H54 (cell line): ENCODE measurements around the gene ATP1B3.

ENCODE experiments used
- DNase-seq: peaks from one replicate; pipeline ENCODE4 v3.0.0; 2011; ENCODE audit warnings: low spot score, mixed read lengths; ENCODE audit not compliant: insufficient read length
- FAIRE-seq: peaks from 3 replicates; lab custom pipeline; 2011; peaks lifted over from hg19 to GRCh38; lab: Jason Lieb, UNC
- POLR2A ChIP-seq: IDR thresholded peaks from 2 replicates; pipeline ENCODE4 v1.6.1; 2011; ENCODE audit warnings: low read depth, mild to moderate bottlenecking, low read length

Gene ATP1B3

DNA sequence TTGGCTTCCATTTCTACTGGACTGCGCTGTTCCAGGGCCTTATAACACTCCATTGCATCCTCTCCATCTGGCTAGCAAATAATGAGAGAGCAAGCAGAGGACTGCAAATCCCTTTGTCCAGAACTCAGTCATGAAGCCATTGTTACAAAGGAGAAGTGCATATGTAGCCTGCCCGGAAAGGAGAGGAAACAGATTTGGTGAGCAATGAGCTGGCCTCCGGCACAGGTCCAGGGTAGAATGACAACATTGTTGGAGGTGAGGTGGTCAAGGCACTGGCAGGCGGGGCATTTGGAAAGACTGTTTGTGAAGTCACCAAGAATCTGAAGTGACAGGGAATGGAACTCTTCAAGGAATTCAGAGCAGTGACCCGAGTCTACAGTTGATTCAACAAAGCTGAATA lies 25.0 kb upstream of the ATP1B3 start:
- DNase-seq (no peak), FAIRE-seq (no peak)
- no peak for TF ChIP-seq POLR2A

DNA sequence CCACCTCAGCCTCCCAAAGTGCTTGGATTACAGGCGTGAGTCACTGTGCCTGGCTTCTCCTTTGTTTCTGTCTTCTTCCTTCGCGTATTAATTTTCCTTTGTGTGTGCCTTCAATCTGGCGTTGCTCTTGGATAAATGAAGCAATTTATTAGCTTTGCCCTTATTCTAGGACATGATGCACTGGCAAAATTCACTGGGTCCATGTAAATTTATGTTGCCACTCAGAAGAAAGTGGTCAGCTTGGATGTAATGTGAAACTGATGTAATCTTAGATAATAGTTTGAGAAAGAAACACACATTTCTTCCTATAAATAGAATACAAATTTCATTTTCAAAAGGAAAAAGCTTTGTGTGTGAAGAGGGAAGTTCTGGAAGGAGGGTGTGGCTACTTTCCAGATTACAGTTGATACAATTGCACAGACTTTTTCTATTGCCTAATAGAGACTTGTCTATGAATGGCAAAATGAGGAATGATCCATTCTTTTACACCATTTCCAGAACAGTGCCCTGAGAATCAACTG lies 23.3 kb upstream of the ATP1B3 start:
- no peak for FAIRE-seq
- no peak for TF ChIP-seq POLR2A
- DNase-seq = no peak

DNA sequence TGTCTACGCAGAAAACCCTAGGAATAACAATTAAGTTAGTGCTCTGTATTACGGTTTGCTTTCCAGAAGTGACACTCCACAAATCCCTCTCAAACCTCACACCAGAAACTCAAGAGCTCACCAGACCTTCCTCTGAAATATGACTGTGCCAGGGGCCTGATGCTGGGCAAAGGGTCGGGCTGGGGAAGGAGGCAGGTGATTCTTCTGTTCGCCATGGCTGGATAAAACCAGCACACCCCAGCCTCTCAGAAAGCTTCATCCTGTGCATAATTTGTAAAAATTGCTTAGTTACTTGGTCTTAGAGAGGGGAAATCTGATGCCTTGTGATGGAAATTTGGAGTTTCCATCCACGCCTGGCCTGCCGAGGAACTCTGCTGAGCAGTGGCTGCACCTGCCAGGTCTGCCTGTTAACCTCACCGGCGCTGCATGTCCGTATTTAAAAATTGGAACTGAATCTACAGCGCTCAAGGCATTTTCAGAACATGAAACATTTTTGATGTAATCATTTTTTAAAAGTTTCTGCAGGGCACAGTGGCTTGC lies 22.7 kb upstream of the ATP1B3 start:
- DNase-seq (no peak), FAIRE-seq (no peak)
- no peak for TF ChIP-seq POLR2A

- no peak for DNase-seq
- no peak for TF ChIP-seq POLR2A
- no peak for FAIRE-seq
These were observed 21.8 kb upstream of the ATP1B3 start for GRCh38 chr3:141854599-141854998.

- DNase-seq = no peak
- no peak for TF ChIP-seq POLR2A
- FAIRE-seq = no peak
These were observed 18.1 kb upstream of the ATP1B3 start for GRCh38 chr3:141858312-141858711.

- TF ChIP-seq POLR2A = no peak
- no peak for FAIRE-seq
- DNase-seq = no peak
These were observed 16.8 kb upstream of the ATP1B3 start for GRCh38 chr3:141859651-141860050.

GRCh38 chr3:141860086-141860669 lies 16.3 kb upstream of the ATP1B3 start:
- DNase-seq (no peak), FAIRE-seq (no peak)
- TF ChIP-seq POLR2A = no peak

DNA sequence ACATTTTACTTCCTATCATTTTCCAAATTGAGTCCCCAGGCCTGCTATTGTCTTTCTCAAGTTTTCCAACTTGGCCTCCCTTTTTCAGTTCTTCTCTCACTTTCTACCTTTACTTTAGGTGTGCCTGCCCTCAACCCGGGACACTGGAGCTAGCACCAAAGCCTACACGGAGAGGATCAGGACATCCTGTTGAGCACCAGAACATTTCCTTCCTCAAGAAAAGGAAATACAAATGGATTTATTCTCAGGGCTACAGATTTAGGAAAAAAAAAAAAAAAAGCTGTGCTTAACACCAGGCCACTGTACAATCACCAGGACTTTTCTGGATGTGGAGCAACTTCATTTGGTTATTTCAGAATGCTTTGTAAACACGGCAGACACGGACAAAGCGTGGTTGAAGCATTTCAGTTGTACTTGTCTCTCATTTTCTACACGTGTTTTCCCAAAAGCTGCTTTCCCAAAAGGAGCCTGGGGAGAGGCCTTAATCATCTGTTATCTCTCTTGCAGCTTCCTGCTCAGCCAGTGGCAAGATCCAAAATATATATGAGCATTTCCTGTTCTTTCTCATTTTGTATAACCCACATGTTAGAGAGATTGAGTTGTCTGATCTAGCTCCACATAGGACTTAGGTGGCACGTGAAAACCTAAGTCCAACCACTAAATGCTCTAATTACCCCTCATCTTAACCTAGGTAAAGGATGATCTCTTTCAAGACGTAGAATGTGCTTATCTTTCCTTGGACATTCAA lies 15.5 kb upstream of the ATP1B3 start:
- no peak for FAIRE-seq
- DNase-seq = no peak
- TF ChIP-seq POLR2A = no peak

DNA sequence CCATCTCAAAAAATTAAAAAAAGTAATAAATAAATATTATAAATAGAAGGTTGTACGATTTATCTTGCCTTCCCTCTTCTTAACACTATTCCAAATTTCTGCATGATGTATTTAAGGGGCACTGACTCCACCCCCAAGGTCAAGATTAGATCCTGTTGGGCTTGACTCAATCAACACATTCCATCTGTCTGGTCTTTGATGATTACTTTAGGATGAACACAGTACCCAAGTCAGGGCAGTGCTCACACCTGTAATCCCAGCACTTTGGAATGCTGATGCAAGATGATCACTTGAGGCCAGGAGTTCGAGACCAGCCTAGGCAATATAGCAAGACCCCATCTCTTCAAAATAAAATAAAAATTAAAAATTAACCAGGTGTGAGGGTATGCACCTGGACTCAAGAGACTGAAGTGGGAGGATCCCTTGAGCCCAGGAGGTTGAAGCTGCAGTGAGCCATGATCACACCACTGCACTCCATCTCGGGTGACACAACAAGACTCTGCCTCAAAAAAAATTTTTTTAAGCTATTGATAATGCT lies 14.1 kb upstream of the ATP1B3 start:
- DNase-seq (no peak), FAIRE-seq (no peak)
- TF ChIP-seq POLR2A = no peak

GRCh38 chr3:141863491-141863890 lies 13.0 kb upstream of the ATP1B3 start:
- no peak for FAIRE-seq
- TF ChIP-seq POLR2A = no peak
- DNase-seq = no peak

GRCh38 chr3:141864281-141864970 lies 12.0 kb upstream of the ATP1B3 start:
- FAIRE-seq (no peak), DNase-seq (no peak)

DNA sequence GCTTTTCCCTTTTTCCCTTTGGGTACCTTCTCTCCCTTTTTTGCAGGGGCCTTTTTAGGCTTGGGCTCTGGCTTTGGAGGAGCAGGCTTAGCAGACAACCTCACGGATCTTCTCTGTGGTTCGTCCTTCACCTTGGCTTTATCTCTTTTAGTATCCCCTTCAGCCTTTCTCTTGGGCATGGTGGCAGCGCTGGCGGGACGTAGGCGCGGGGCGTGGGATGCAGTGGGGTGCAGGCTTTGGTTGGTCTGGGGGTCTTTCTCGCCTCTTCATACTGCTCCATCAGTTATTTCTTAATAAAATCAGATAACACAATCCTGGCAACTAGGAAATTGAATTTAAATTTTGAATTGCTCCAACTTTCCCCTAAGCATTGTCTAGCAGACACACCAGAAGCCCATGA lies 11.3 kb upstream of the ATP1B3 start:
- DNase-seq = no peak
- FAIRE-seq = no peak
- TF ChIP-seq POLR2A = no peak

More at GRCh38 chr3:141864281-141864970, 12.0 kb upstream of the ATP1B3 start:
- no peak for TF ChIP-seq POLR2A

GRCh38 chr3:141870091-141870687 lies 6.3 kb upstream of the ATP1B3 start:
- DNase-seq = no peak
- no peak for TF ChIP-seq POLR2A
- FAIRE-seq = no peak
